ENCODE results near the gene AEBP2. TPM values are rescaled to one million over a fixed set of nuclear protein-coding genes. Genes with fewer than 3 reads are reported as not detected.
A peak's percentile ranks its signal among the peaks of the same experiment; 100 is the strongest.
"Not testable (repeated sequence)": the region's sequence is repeated elsewhere in the genome, so short reads cannot be mapped to it uniquely, and the experiment has no call there.

AEBP2 gene
- total RNA-seq, 2 donors from 2014 or later = 28.2 to 31.5 TPM

- intact Hi-C loops (cut with DNase I) = no loop called here
- DNase-seq (no peak), ATAC-seq (no peak)
Measured at GRCh38 chr12:19542606-19543005, 103.3 kb downstream of the AEBP2 start.

- intact Hi-C loops (cut with DNase I) = no loop called here
- ATAC-seq = no peak
- no peak for DNase-seq
Measured at GRCh38 chr12:19544353-19544752, 105.1 kb downstream of the AEBP2 start.

GRCh38 chr12:19545301-19545700 is 106.0 kb downstream of the AEBP2 start:
- intact Hi-C loops (cut with DNase I) = no loop called here
- DNase-seq (no peak), ATAC-seq (no peak)

- no peak for DNase-seq
- intact Hi-C loops (cut with DNase I) = no loop called here
- ATAC-seq = peak; percentile 56 to 61
Measured at GRCh38 chr12:19546027-19546426, 106.7 kb downstream of the AEBP2 start.

- peak; percentile 18 to 48 for ATAC-seq
- intact Hi-C loops (cut with DNase I) = no loop called here
- no peak for DNase-seq
Measured at GRCh38 chr12:19546611-19547162, 107.4 kb downstream of the AEBP2 start.

- ATAC-seq (peak; percentile 56 to 70), DNase-seq (no peak)
- intact Hi-C loops (cut with DNase I) = no loop called here
Measured at GRCh38 chr12:19547271-19547671, 108.0 kb downstream of the AEBP2 start.

- no peak for ATAC-seq
- intact Hi-C loops (cut with DNase I) = no loop called here
- no peak for DNase-seq
Measured at GRCh38 chr12:19548834-19549233, 109.5 kb downstream of the AEBP2 start.

GRCh38 chr12:19550626-19551025 is 111.3 kb downstream of the AEBP2 start:
- intact Hi-C loops (cut with DNase I) = no loop called here
- DNase-seq = no peak
- ATAC-seq = no peak

GRCh38 chr12:19552441-19553097 is 113.3 kb downstream of the AEBP2 start:
- intact Hi-C loops (cut with DNase I); DNase-seq: not testable (repeated sequence)
- ATAC-seq = peak in 1 of 2 donors; percentile 34

- DNase-seq = no peak
- intact Hi-C loops (cut with DNase I) = no loop called here
- ATAC-seq = peak in 1 of 2 donors; percentile 47
Measured at GRCh38 chr12:19553175-19553574, 113.9 kb downstream of the AEBP2 start.

- intact Hi-C loops (cut with DNase I) = no loop called here
- ATAC-seq (no peak), DNase-seq (no peak)
Measured at GRCh38 chr12:19561411-19561961, 122.2 kb downstream of the AEBP2 start.

Measured in left cardiac atrium (tissue), 4 donors.